Activated CD4-positive, alpha-beta memory T cell treated with anti-CD3 and anti-CD28 coated beads, Interleukin-2, amount 10 ng/mL, durations not matched to agents 7 days and 5 days (primary cell): ENCODE data around the gene TLN1. TPM values are rescaled to one million over a fixed set of nuclear protein-coding genes. Genes with fewer than 3 reads are reported as not detected.
A peak's percentile ranks its signal among the peaks of the same experiment; 100 is the strongest.

Experiments used
- CTCF ChIA-PET: fragments of 350-600 bp; sonication (Branson Sonifier 250); formaldehyde crosslinking; loops from one replicate; lab custom pipeline; 2021; ENCODE audit warnings: antibody characterized with exemption, inconsistent platforms; lab: Charles Lee
- POLR2A ChIA-PET: fragments of 350-600 bp; sonication (Branson Sonifier 250); formaldehyde crosslinking; loops from one replicate; lab custom pipeline; 2021; ENCODE audit warnings: antibody characterized with exemption; lab: Charles Lee
- DNase-seq: peaks from one replicate; pipeline ENCODE4 v3.0.0-alpha.2; 2020
- H3K27ac Mint-ChIP-seq: one replicate; pipeline ENCODE4 v1.8.0; 2021; ENCODE audit warnings: mild to moderate bottlenecking, mixed read lengths
- H3K27me3 Mint-ChIP-seq: one replicate; pipeline ENCODE4 v1.8.0; 2021; ENCODE audit warnings: mixed read lengths
- H3K36me3 Mint-ChIP-seq: one replicate; pipeline ENCODE4 v1.8.0; 2021; ENCODE audit warnings: low read depth, mixed read lengths
- H3K4me1 Mint-ChIP-seq: one replicate; pipeline ENCODE4 v1.8.0; 2021; ENCODE audit warnings: mixed read lengths
- H3K4me3 Mint-ChIP-seq: one replicate; pipeline ENCODE4 v1.8.0; 2021; ENCODE audit warnings: mild to moderate bottlenecking, mixed read lengths
- H3K9me3 Mint-ChIP-seq: one replicate; pipeline ENCODE4 v1.8.0; 2021; ENCODE audit warnings: mixed read lengths
- total RNA-seq, 2 experiments: library from RNA; stranded (reverse); gene quantifications; one replicate each; pipeline ENCODE4 v1.2.3, GENCODE V29; 2021

The TLN1 gene
- total RNA-seq, 2 experiments from 2014 or later, result 341 to 354 TPM

DNA sequence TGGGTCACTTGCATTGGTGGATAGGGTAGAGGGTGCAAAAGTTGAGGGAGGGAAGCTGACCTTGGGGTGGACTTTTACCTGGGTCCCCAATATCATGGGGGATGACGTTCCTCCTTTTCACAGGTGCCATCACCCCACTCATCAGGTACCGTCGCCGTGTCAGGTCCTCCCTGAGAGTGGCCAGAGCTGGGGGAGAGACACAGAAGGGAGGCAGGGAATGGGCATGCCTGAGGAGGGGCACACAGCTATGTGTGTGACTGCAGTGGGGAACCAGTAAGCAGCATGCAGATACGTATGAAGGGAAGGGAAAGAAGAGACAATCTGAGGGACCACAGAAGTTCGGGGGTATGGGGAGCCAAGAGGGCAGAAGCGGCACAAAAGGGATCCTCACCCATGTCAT is 6.9 kb upstream of the TLN1 start:
- Mint-ChIP-seq H3K9me3 (no peaks in the 10 kb centered on the region), H3K4me1 (peaks cover 34% of the 10 kb centered on the region), H3K4me3 (no peak overlapping the region), H3K27me3 (no peaks in the 10 kb centered on the region), H3K36me3 (peaks cover 72% of the 10 kb centered on the region), H3K27ac (peak overlapping the region; percentile 12)
- POLR2A ChIA-PET, result interaction anchor here (3.2 kb wide), 1 partner anchor 9 kb away, joined by 20 read pairs; the partner anchor contains the start of genes GBA2 and RGP1
- DNase-seq, result no peak
- CTCF ChIA-PET, result interaction anchor here (0.9 to 5.9 kb wide), 2 partner anchors 9 to 18 kb away, joined by 3 to 98 read pairs; partner anchors contain the start of genes GBA2 and RGP1

DNA sequence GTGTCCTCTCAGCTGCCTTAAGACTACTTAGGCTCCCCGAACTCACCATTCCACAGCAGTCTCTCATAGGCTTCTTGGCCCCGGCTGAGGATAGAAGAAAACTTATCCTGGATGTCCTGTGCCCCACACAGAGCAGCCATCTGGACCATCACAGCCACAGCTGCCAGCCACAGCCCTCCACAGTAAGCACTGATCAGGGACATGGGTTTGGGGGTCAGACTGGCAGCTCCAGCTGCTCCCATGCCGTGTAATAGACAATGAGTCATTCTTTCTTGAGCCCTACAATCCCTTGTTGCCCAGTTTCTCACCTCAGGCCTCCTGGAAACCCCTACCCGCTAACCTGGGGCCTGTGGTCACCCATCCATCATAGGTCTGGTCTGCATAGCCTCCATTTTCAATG is 6.2 kb upstream of the TLN1 start:
- Mint-ChIP-seq H3K36me3 (peaks cover 68% of the 10 kb centered on the region), H3K27ac (no peak overlapping the region), H3K4me1 (peaks cover 36% of the 10 kb centered on the region), H3K9me3 (no peaks in the 10 kb centered on the region), H3K27me3 (no peaks in the 10 kb centered on the region), H3K4me3 (no peak overlapping the region)
- DNase-seq, result no peak
- CTCF ChIA-PET, result interaction anchor here (0.7 to 5.9 kb wide), 5 partner anchors 10 to 130 kb away, joined by 3 to 98 read pairs (median 3); partner anchors contain the start of genes GBA2 and RGP1
- POLR2A ChIA-PET, result interaction anchor here (3.2 kb wide), 1 partner anchor 10 kb away, joined by 20 read pairs; the partner anchor contains the start of genes GBA2 and RGP1

DNA sequence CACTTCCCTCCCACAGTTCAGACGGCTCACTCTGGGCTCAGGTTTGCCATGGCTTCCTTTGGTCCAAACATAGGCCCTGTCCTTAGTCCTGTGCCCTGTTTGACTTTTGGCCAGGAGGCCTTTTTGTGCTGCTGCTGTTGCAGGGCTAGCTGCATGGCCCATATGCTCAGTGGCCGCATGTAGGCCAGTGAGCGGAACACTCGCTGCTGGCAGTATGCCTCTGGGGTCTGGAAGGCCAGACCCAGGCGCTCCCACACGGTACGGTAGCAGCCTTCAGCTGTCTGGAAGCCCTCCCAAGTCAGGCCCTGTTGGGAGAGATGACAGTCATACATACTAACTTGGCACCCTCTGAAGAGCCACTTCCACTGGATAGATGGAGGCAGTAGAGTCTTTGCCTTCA is 5.1 kb upstream of the TLN1 start:
- H3K4me1 Mint-ChIP-seq, result peaks cover 32% of the 10 kb centered on the region
- ChIA-PET CTCF (interaction anchor here (0.7 to 5.9 kb wide), 7 partner anchors 11 to 129 kb away, joined by 3 to 98 read pairs (median 3); partner anchors contain the start of genes GBA2 and RGP1), POLR2A (interaction anchor here (0.5 to 3.2 kb wide), 2 partner anchors 11 to 80 kb away, joined by 4 to 20 read pairs; partner anchors contain the start of genes GBA2 and RGP1)
- no peaks in the 10 kb centered on the region for H3K9me3 Mint-ChIP-seq
- H3K36me3 Mint-ChIP-seq, result peaks cover 61% of the 10 kb centered on the region
- no peak overlapping the region for H3K27ac Mint-ChIP-seq
- no peak overlapping the region for H3K4me3 Mint-ChIP-seq
- no peak for DNase-seq
- no peaks in the 10 kb centered on the region for H3K27me3 Mint-ChIP-seq

DNA sequence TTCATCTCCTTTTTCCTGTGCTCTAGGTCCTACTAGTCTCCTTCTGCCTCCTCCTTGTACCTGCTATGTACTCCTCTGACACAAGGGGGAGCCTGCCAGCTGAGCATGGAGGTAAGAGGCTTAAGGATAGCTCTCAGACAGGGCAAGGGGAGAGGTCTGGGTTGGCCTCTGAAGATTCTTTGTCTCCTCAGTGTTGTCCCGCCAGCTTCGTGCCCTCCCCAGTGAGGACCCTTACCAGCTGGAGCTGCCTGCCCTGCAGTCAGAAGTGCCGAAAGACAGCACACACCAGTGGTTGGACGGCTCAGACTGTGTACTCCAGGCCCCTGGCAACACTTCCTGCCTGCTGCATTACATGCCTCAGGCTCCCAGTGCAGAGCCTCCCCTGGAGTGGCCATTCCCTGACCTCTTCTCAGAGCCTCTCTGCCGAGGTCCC is 4.2 kb upstream of the TLN1 start:
- Mint-ChIP-seq H3K4me1 (peaks cover 23% of the 10 kb centered on the region), H3K27me3 (no peaks in the 10 kb centered on the region), H3K36me3 (peaks cover 57% of the 10 kb centered on the region), H3K27ac (no peak overlapping the region), H3K4me3 (no peak overlapping the region), H3K9me3 (no peaks in the 10 kb centered on the region)
- ChIA-PET CTCF (interaction anchor here (0.6 to 5.9 kb wide), 14 partner anchors 9 to 209 kb away, joined by 3 to 98 read pairs (median 3); partner anchors contain the start of genes GBA2 and RGP1), POLR2A (interaction anchor here (0.7 to 2.9 kb wide), 2 partner anchors 12 to 20 kb away, joined by 3 to 21 read pairs; partner anchors contain the start of genes GBA2 and RGP1)
- DNase-seq, result peak; percentile 72

DNA sequence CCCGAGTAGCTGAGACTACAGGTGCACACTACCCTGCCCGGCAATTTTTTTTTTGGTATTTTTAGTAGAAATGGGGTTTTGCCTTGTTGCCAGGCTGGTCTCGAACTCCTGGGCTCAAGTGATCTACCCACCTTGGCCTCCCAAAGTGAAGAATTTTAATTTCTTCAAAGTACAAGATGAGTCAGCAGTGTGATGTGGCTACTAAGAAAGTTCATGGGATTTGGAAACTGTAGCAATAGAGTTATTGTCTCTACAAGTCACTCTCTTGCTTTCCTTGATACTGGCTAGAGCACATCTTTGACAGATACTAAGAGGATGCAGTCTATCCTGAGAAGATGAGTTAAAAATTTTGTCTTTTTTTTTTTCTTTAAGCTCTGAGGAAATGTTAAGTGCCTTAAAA is 2.1 kb upstream of the TLN1 start:
- no peaks in the 10 kb centered on the region for H3K27me3 Mint-ChIP-seq
- H3K36me3 Mint-ChIP-seq, result peaks cover 52% of the 10 kb centered on the region
- DNase-seq, result no peak
- ChIA-PET CTCF (interaction anchor here (1.0 to 5.9 kb wide), 6 partner anchors 14 to 131 kb away, joined by 3 to 98 read pairs (median 6); partner anchors contain the start of genes CCDC107, GBA2, RGP1 and RMRP), POLR2A (interaction anchor here (2.9 kb wide), 1 partner anchor 14 kb away, joined by 21 read pairs; the partner anchor contains the start of genes GBA2 and RGP1)
- no peaks in the 10 kb centered on the region for H3K9me3 Mint-ChIP-seq
- peaks cover 23% of the 10 kb centered on the region for H3K4me1 Mint-ChIP-seq
- peak overlapping the region; percentile 11 for H3K27ac Mint-ChIP-seq
- no peak overlapping the region for H3K4me3 Mint-ChIP-seq

DNA sequence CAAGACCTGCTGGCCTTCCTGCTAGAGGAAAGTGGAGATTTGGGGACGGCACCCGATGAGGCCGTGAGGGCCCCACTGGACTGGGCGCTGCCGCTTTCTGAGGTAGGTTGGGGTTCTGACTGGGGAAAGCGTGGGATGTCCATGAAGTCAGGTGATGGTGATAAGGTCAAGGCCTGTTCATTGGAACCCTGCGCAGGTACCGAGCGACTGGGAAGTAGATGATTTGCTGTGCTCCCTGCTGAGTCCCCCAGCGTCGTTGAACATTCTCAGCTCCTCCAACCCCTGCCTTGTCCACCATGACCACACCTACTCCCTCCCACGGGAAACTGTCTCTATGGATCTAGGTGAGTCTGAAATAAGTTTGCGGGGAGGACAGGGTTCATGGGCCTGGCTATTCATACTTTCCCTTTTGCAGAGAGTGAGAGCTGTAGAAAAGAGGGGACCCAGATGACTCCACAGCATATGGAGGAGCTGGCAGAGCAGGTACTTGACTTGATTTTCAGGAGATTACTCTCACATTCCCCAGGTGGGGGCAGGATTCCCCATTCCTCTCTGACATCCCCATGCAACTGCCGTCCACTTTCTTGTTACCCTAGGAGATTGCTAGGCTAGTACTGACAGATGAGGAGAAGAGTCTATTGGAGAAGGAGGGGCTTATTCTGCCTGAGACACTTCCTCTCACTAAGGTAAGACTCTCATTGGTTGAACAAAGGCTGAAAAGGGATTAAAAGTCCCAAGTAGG is 976 bp upstream of the TLN1 start:
- H3K4me1 Mint-ChIP-seq, result peaks cover 23% of the 10 kb centered on the region
- POLR2A ChIA-PET, result interaction anchor here (0.8 to 7.6 kb wide), 18 partner anchors 9 to 630 kb away, joined by 3 to 147 read pairs (median 8); partner anchors contain the start of genes ARHGEF39, CCDC107, GBA2 and HINT2
- peak overlapping the region; percentile 89 for H3K27ac Mint-ChIP-seq
- DNase-seq, result no peak
- CTCF ChIA-PET, result interaction anchor here (0.7 to 8.0 kb wide), 12 partner anchors 12 to 661 kb away, joined by 3 to 95 read pairs (median 4); partner anchors contain the start of genes ARHGEF39, CCDC107, GBA2 and RGP1
- peaks cover 41% of the 10 kb centered on the region for H3K36me3 Mint-ChIP-seq
- no peak overlapping the region for H3K4me3 Mint-ChIP-seq
- H3K9me3 Mint-ChIP-seq, result no peaks in the 10 kb centered on the region
- H3K27me3 Mint-ChIP-seq, result no peaks in the 10 kb centered on the region

DNA sequence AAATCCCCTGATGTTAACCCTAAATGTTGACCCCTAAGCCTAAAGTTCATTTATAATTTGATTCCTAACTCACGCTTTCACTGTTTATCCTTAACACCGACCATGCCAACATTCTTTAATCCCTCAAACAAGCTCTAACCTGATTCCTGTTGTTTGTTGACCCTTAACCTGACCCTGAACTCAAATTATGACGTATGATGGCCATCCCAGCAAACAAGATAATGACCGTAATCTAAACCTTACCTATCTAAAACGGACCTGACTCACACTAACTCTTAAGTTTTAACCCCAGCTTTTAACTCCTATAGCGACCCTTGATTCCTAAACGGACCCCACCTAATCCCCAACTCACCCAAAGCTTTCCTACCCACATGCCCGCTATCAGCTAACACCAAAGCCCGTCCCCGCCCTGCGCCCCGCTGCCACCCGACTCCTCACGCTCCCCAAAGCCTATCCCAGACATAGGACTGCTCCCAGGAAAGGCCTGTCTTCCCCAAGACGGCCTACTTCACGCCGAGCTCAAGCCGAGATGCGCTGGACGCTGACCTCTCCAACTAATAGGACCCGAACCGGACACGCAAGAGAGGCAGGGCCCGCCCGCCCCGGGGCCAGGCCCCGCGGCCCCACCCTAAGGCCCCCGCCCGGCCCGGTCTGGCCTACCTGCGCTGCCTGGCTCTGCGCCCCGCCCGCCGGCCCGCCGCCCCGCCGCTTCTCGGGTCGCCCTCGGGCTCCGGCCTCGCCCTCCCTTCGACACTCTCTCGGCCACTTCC is 395 bp downstream of the TLN1 start:
- POLR2A ChIA-PET, result interaction anchor here (0.6 to 7.6 kb wide), 25 partner anchors 10 to 628 kb away, joined by 3 to 147 read pairs (median 6); partner anchors contain the start of genes ARHGEF39, CCDC107, GBA2 and GNE
- no peaks in the 10 kb centered on the region for H3K9me3 Mint-ChIP-seq
- peaks cover 41% of the 10 kb centered on the region for H3K36me3 Mint-ChIP-seq
- CTCF ChIA-PET, result interaction anchor here (0.6 to 8.0 kb wide), 18 partner anchors 11 to 635 kb away, joined by 3 to 95 read pairs (median 5); partner anchors contain the start of genes ARHGEF39, CCDC107, GBA2 and RGP1
- no peaks in the 10 kb centered on the region for H3K27me3 Mint-ChIP-seq
- H3K4me3 Mint-ChIP-seq, result no peak overlapping the region
- no peak for DNase-seq
- H3K4me1 Mint-ChIP-seq, result peaks cover 23% of the 10 kb centered on the region
- H3K27ac Mint-ChIP-seq, result peak overlapping the region; percentile 89

DNA sequence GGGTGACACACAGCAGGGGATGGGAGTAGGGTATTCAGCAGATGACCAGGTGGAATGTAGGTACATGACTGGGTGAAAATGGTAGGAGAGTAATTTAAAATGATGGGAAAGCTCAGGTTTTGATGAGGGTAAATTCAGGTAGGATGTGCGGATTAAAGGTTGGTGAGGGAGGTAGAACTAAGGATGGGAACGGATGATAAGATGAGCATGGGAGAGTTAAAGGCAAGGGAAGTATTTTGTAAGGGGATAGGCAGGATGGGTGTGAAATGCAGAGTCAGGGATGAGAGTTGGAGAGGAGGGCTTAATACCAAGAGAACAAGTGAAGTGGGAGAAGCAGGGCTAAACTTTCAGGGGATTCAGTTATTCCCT is 1.5 kb downstream of the TLN1 start:
- peaks cover 17% of the 10 kb centered on the region for H3K4me1 Mint-ChIP-seq
- H3K36me3 Mint-ChIP-seq, result peaks cover 39% of the 10 kb centered on the region
- no peaks in the 10 kb centered on the region for H3K27me3 Mint-ChIP-seq
- H3K9me3 Mint-ChIP-seq, result no peaks in the 10 kb centered on the region
- CTCF ChIA-PET, result interaction anchor here (0.7 to 8.0 kb wide), 9 partner anchors 10 to 152 kb away, joined by 3 to 95 read pairs (median 20); partner anchors contain the start of genes ARHGEF39, CCDC107, GBA2 and RGP1
- H3K27ac Mint-ChIP-seq, result no peak overlapping the region
- no peak for DNase-seq
- no peak overlapping the region for H3K4me3 Mint-ChIP-seq
- POLR2A ChIA-PET, result interaction anchor here (1.2 to 7.6 kb wide), 10 partner anchors 9 to 126 kb away, joined by 4 to 147 read pairs (median 8); partner anchors contain the start of genes ARHGEF39, CCDC107, GBA2 and HINT2

DNA sequence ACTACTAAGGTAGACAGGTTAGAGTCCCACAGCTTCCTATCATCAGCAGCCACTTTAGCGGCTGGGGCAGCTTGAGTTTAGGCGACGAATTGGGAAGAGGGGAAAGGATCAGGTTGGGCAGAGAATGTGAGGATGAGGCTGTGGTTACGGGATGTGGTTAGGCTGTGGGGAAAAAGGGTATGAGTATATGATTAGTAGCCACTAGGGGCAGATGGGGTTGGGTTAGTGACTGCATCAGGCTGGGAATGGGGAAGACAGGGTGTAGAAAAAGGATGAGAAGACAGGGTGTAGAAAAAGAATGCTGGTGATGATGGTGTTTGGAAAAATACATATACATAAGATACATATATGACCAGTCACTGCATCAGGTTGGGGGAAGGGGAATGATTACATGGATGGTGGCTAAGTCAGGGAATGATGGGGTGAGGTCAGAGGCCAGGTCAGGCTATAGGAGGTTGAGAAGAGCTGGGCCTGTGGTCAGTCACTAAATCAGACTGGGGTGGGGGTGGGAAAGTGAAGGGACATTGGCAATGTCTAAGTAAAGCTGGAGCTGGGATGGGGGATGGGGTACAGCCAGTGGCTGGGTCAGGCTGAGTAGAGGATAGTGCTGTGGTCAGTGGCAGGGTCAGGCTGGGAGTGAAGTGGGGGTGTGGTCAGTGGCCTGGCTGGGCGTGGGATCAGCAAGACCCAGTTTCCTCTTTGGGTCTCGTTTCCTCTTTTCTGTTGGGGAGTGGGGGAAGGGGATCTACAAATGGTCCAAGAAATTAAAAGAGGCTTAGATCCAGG is 2.1 kb downstream of the TLN1 start:
- POLR2A ChIA-PET, result interaction anchor here (0.6 to 7.6 kb wide), 9 partner anchors 9 to 160 kb away, joined by 3 to 147 read pairs (median 5); partner anchors contain the start of genes ARHGEF39, CCDC107, GBA2 and HINT2

DNA sequence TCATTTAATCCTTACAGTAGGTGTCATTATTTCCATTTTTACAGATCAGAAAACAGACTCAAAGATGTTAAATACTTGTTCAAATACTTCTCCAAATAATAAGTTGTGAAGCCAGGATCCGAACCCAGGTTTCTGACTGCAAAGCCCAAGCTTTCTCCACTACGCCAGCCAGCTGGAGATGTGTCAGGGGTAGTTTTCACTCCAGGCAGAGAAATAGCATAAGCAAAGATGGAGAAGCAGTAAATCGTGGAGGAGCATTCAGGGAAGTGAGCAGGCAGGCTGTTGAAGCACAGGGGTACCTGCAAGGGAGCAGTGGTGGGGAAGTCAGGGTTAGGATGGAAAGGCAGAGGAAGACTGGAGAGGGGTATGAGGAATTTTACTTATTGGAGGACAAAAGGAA is 2.9 kb downstream of the TLN1 start:
- no peak for DNase-seq
- Mint-ChIP-seq H3K27ac (no peak overlapping the region), H3K36me3 (peaks cover 45% of the 10 kb centered on the region), H3K4me1 (peaks cover 11% of the 10 kb centered on the region), H3K27me3 (no peaks in the 10 kb centered on the region), H3K4me3 (no peak overlapping the region), H3K9me3 (no peaks in the 10 kb centered on the region)
- ChIA-PET POLR2A (interaction anchor here (0.6 to 7.6 kb wide), 8 partner anchors 18 to 159 kb away, joined by 3 to 147 read pairs (median 4); partner anchors contain the start of genes ARHGEF39, CCDC107, GBA2 and HINT2), CTCF (interaction anchor here (0.6 to 8.0 kb wide), 13 partner anchors 15 to 615 kb away, joined by 3 to 95 read pairs (median 5); partner anchors contain the start of genes ARHGEF39, CCDC107, GBA2 and RGP1)

More for the DNA sequence above, 2.1 kb downstream of the TLN1 start:
- Mint-ChIP-seq H3K4me1 (peaks cover 14% of the 10 kb centered on the region), H3K4me3 (no peak overlapping the region), H3K27ac (no peak overlapping the region), H3K36me3 (peaks cover 39% of the 10 kb centered on the region), H3K27me3 (no peaks in the 10 kb centered on the region), H3K9me3 (no peaks in the 10 kb centered on the region)
- CTCF ChIA-PET, result interaction anchor here (0.6 to 8.0 kb wide), 13 partner anchors 9 to 616 kb away, joined by 3 to 95 read pairs (median 16); partner anchors contain the start of genes ARHGEF39, CCDC107, GBA2 and RGP1
- peak; percentile 54 for DNase-seq
